HTERT RPE-1 (cell line): ENCODE data around the gene GYPC.

ENCODE experiments used
- in situ Hi-C: fragments of 300-500 bp; cut with MboI; formaldehyde crosslinking; loops from 4 replicates; pipeline ENCODE4 v1.14.3; 2020; ENCODE audit warnings: low sequenced_read_pairs

Gene GYPC

GRCh38 chr2:126723281-126723815 lies 67.4 kb downstream of the GYPC start:
- in situ Hi-C loops: no loop called here

GRCh38 chr2:126725580-126725979 lies 69.6 kb downstream of the GYPC start:
- in situ Hi-C loops: no loop called here

- in situ Hi-C loops: no loop called here
These were observed 73.9 kb downstream of the GYPC start for GRCh38 chr2:126729896-126730295.

GRCh38 chr2:126730655-126731054 lies 74.7 kb downstream of the GYPC start:
- in situ Hi-C loops: no loop called here

- in situ Hi-C loops: no loop called here
These were observed 75.4 kb downstream of the GYPC start for GRCh38 chr2:126731353-126731752.

GRCh38 chr2:126732682-126733245 lies 76.8 kb downstream of the GYPC start:
- in situ Hi-C loops: no loop called here

- in situ Hi-C loops: no loop called here
These were observed 77.8 kb downstream of the GYPC start for GRCh38 chr2:126733795-126734194.

- in situ Hi-C loops: no loop called here
These were observed 80.3 kb downstream of the GYPC start for GRCh38 chr2:126736133-126736874.

GRCh38 chr2:126739141-126739540 lies 83.2 kb downstream of the GYPC start:
- in situ Hi-C loops: no loop called here

- in situ Hi-C loops: no loop called here
These were observed 88.7 kb downstream of the GYPC start for GRCh38 chr2:126744640-126745039.
